AG10803 (cell line): ENCODE measurements around the gene EPB41L3.

Experiments used
- DNase-seq: peaks from one replicate; pipeline ENCODE4 v3.0.0; 2010; ENCODE audit warnings: low read depth
- H3K4me3 ChIP-seq: 2 replicates; pipeline ENCODE4 v1.5.1; 2011; ENCODE audit warnings: mild to moderate bottlenecking, low read length, control low read depth
- CTCF ChIP-seq: conservative IDR thresholded peaks from 2 replicates; pipeline ENCODE4 v1.5.1; 2011; ENCODE audit warnings: mild to moderate bottlenecking, low read length, control low read depth, inconsistent platforms

EPB41L3 gene

DNA sequence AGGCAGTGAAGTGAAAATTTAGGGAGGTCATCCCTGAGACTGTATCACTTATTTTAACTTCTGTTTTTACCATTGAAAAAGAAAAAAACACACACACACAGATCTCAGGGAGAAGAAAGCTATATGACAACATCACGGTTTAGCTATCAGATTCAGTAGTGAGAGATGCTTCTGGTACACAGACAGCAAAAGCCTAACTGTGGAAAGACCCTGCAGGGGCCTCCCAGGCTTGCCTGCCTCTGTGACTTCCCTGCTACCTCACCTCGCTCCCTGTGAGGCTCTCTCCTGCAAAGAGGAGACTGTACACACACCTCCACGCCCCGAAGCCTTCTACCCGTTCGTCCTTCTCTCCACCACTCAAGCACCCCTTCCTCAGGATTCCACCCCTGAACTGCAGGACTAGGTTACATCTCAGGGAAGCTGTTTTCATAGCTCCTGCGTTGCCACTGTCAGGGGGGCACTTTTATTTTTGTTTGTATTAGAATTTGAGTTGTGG, 86.3 kb downstream of the EPB41L3 start:
- DNase-seq, result no peak
- TF ChIP-seq CTCF, result no peak
- H3K4me3 ChIP-seq, result no peak overlapping the region

- peak; percentile 42 for DNase-seq
- peak; percentile 69 for TF ChIP-seq CTCF
- H3K4me3 ChIP-seq, result peak overlapping the region; percentile 33
Measured at GRCh38 chr18:5456577-5457461, 87.0 kb downstream of the EPB41L3 start.

DNA sequence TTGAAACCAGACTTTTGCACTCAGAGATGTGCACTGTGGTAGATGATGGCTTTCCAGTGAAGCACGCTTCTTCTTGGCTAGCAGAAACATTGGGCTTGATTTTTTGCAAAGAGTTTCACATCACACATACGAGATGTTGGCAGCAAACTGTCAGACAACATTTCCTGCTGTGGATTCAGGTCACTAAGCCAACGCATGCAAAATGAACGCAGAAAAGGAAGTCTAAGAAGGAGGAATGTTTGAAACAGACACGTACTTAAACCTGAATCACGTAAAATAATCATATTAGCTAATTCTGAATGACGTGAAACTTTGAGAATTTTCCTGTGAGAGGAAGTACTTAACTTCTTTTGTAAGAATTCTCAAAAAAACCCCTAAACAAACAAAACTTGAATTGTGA, 88.1 kb downstream of the EPB41L3 start:
- H3K4me3 ChIP-seq, result no peak overlapping the region
- TF ChIP-seq CTCF, result no peak
- peak; percentile 40 for DNase-seq

- H3K4me3 ChIP-seq, result no peak overlapping the region
- no peak for TF ChIP-seq CTCF
- DNase-seq, result no peak
Measured at GRCh38 chr18:5452943-5453443, 90.8 kb downstream of the EPB41L3 start.

- H3K4me3 ChIP-seq, result no peak overlapping the region
- no peak for DNase-seq
- TF ChIP-seq CTCF, result no peak
Measured at GRCh38 chr18:5451871-5452270, 91.9 kb downstream of the EPB41L3 start.

DNA sequence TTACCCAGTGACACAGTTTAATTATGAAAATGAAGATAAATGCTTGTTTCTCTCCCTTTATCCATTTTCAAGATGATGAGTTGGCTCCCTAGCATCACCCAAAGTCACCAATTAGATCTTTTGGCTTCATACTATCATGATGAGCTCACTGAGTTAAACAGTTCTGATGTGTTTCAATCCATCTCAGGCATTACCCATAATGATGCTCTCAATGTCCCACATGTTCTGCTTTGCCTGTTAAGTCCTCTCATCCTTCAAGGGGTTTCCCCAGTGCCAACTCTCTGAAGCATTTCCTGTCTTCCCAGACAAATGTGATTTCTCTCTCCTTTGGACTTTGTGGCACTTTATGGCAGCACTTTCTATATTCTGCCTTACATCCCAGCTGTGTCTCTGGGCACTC, 92.6 kb downstream of the EPB41L3 start:
- no peak for DNase-seq
- no peak for TF ChIP-seq CTCF
- H3K4me3 ChIP-seq, result no peak overlapping the region
